Activated naive CD4-positive, alpha-beta T cell treated with anti-CD3 and anti-CD28 coated beads, Interleukin-2, amount 50 U/mL, for 24 hours (primary cell): ENCODE data around the gene NCOA4.

ENCODE experiments used
- H3K27ac Mint-ChIP-seq: one replicate; pipeline ENCODE4 v1.8.0; 2021; ENCODE audit warnings: mild to moderate bottlenecking, mixed read lengths
- H3K27me3 Mint-ChIP-seq: one replicate; pipeline ENCODE4 v1.8.0; 2021; ENCODE audit warnings: mixed read lengths
- H3K36me3 Mint-ChIP-seq: one replicate; pipeline ENCODE4 v1.8.0; 2021; ENCODE audit warnings: mixed read lengths
- H3K4me1 Mint-ChIP-seq: one replicate; pipeline ENCODE4 v1.8.0; 2021; ENCODE audit warnings: mixed read lengths
- H3K4me3 Mint-ChIP-seq: one replicate; pipeline ENCODE4 v1.8.0; 2021; ENCODE audit warnings: mild to moderate bottlenecking, mixed read lengths
- H3K9me3 Mint-ChIP-seq: one replicate; pipeline ENCODE4 v1.8.0; 2021; ENCODE audit warnings: mixed read lengths

The NCOA4 gene

GRCh38 chr10:46030091-46030937 is at the start of gene NCOA4:
NCOA4 (minus strand) TSS chr10:46030623; CDS start chr10:46016680, 13,943 bp downstream.
- Mint-ChIP-seq H3K27ac (peak within 1 kb of the TSS; percentile 99), H3K4me1 (peaks cover 48% of the 10 kb centered on the region), H3K4me3 (peak within 1 kb of the TSS; percentile 98), H3K36me3 (no peaks in the 10 kb centered on the region), H3K27me3 (no peaks in the 10 kb centered on the region), H3K9me3 (no peaks in the 10 kb centered on the region)

GRCh38 chr10:46079831-46080585 is 49.6 kb upstream of the NCOA4 start:
- H3K4me3 Mint-ChIP-seq = no peak overlapping the region

DNA sequence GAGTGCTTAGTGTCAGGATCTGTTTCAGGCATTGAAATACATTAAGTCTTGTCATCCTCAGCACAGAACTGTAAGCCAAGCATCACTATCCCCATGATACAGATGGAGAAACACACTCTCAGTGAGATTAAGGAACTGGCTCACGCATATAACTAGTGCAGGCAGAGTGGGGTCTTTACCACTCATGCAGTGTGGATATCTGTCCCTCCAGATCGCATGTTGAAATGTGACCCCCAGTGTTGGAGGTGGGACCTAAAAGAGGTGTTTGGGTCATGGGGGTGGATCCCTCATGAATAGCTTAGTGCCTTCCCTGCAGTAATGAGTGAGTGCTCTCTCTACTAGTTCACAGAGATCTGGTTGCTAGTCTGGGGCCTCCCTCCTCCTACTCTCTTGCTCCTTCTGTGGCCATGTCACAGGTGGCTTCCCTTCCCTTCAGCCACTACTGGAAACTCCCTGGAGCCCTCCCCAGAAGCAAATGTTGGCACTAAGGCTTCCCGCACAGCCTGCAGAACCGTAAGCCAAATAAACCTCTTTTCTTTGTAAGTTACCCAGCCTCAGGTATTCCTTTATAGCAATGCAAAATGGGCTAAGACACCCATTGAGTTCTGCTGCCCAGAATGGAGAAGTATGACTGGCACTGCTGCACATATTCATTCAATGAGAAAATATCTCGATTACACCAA is 47.4 kb upstream of the NCOA4 start:
- Mint-ChIP-seq H3K4me3 (no peak overlapping the region), H3K27me3 (no peaks in the 10 kb centered on the region), H3K9me3 (no peaks in the 10 kb centered on the region), H3K27ac (peak overlapping the region; percentile 70), H3K36me3 (no peaks in the 10 kb centered on the region), H3K4me1 (peaks cover 19% of the 10 kb centered on the region)

More at GRCh38 chr10:46079831-46080585, 49.6 kb upstream of the NCOA4 start:
- no peak overlapping the region for H3K27ac Mint-ChIP-seq
- no peaks in the 10 kb centered on the region for H3K9me3 Mint-ChIP-seq
- H3K36me3 Mint-ChIP-seq = no peaks in the 10 kb centered on the region
- H3K4me1 Mint-ChIP-seq = peaks cover 19% of the 10 kb centered on the region
- no peaks in the 10 kb centered on the region for H3K27me3 Mint-ChIP-seq

- H3K9me3 Mint-ChIP-seq = no peaks in the 10 kb centered on the region
- H3K27ac Mint-ChIP-seq = peak overlapping the region; percentile 17
- H3K27me3 Mint-ChIP-seq = no peaks in the 10 kb centered on the region
- no peaks in the 10 kb centered on the region for H3K36me3 Mint-ChIP-seq
- H3K4me1 Mint-ChIP-seq = peaks cover 19% of the 10 kb centered on the region
- peak overlapping the region; percentile 4 for H3K4me3 Mint-ChIP-seq
These were observed 46.7 kb upstream of the NCOA4 start for GRCh38 chr10:46077141-46077554.

DNA sequence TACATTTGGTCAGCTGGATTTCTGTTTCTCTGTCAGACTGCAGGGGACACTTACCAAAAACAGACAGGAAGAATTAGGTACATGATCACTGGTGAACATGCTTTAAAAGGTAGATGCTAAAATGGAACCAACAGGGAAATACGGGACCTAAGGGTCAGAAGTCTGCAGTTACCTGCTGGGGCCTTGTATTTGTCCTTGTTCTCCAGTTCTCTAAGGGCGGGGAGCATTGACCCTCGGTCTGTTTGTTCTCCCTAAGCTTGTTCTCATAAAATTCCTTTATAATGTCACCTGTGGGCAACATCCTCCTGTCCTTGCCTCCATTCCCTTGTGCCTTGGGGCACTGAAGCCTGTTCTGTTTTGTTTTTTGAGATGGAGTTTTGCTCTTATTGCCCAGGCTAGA is 45.4 kb upstream of the NCOA4 start:
- H3K27me3 Mint-ChIP-seq = no peaks in the 10 kb centered on the region
- no peaks in the 10 kb centered on the region for H3K9me3 Mint-ChIP-seq
- H3K4me1 Mint-ChIP-seq = peaks cover 16% of the 10 kb centered on the region
- H3K36me3 Mint-ChIP-seq = no peaks in the 10 kb centered on the region
- no peak overlapping the region for H3K27ac Mint-ChIP-seq
- no peak overlapping the region for H3K4me3 Mint-ChIP-seq

GRCh38 chr10:46074196-46074946 is 43.9 kb upstream of the NCOA4 start:
- Mint-ChIP-seq H3K36me3 (no peaks in the 10 kb centered on the region), H3K4me3 (no peak overlapping the region), H3K27me3 (no peaks in the 10 kb centered on the region), H3K27ac (no peak overlapping the region), H3K4me1 (peaks cover 22% of the 10 kb centered on the region), H3K9me3 (no peaks in the 10 kb centered on the region)

DNA sequence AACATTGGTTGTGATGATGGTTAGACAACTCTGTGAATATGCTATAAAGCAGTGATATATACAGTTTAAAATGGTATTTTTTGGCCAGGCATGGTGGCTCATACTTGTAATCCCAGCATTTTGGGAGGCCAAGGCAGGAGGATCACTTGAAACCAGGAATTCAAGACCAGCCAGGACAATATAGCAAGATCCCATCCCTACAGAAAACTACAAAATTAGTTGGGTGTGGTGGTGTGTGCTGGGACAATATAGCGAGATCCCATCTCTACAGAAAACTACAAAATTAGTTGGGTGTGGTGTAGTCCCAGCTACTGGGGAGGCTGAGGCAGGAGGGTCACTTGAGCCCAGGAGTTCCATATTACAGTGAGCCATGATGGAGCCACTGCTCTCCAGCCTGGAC is 43.1 kb upstream of the NCOA4 start:
- H3K9me3 Mint-ChIP-seq = no peaks in the 10 kb centered on the region
- H3K36me3 Mint-ChIP-seq = no peaks in the 10 kb centered on the region
- H3K27me3 Mint-ChIP-seq = no peaks in the 10 kb centered on the region
- H3K4me3 Mint-ChIP-seq = no peak overlapping the region
- peaks cover 26% of the 10 kb centered on the region for H3K4me1 Mint-ChIP-seq
- no peak overlapping the region for H3K27ac Mint-ChIP-seq

DNA sequence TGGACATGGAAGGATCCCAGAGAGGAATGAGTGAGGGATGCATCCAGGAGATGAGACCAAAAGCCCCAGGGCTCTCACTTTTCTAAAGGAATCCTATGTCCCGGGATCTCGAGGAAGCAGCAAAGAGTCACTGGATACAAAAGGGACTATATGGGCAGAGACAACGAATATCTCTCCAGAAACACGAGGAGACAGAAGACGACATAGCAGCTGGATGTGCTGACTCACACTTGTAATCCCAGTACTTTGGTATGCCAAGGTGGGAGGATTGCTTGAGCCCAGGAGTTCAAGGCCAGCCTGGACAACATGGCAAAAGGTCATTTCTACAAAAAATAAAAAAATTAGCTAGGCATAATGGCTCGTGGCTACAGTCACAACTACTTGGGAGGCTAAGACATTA is 40.3 kb upstream of the NCOA4 start:
- no peaks in the 10 kb centered on the region for H3K36me3 Mint-ChIP-seq
- H3K9me3 Mint-ChIP-seq = no peaks in the 10 kb centered on the region
- H3K27ac Mint-ChIP-seq = no peak overlapping the region
- no peak overlapping the region for H3K4me3 Mint-ChIP-seq
- peaks cover 10% of the 10 kb centered on the region for H3K4me1 Mint-ChIP-seq
- H3K27me3 Mint-ChIP-seq = no peaks in the 10 kb centered on the region

GRCh38 chr10:46069771-46070463 is 39.5 kb upstream of the NCOA4 start:
- H3K36me3 Mint-ChIP-seq = no peaks in the 10 kb centered on the region
- H3K27ac Mint-ChIP-seq = no peak overlapping the region
- no peaks in the 10 kb centered on the region for H3K9me3 Mint-ChIP-seq
- H3K27me3 Mint-ChIP-seq = no peaks in the 10 kb centered on the region
- H3K4me1 Mint-ChIP-seq = peaks cover 10% of the 10 kb centered on the region
- H3K4me3 Mint-ChIP-seq = no peak overlapping the region

GRCh38 chr10:46068905-46069304 is 38.5 kb upstream of the NCOA4 start:
- H3K4me1 Mint-ChIP-seq = peaks cover 10% of the 10 kb centered on the region
- no peaks in the 10 kb centered on the region for H3K27me3 Mint-ChIP-seq
- H3K36me3 Mint-ChIP-seq = no peaks in the 10 kb centered on the region
- H3K9me3 Mint-ChIP-seq = no peaks in the 10 kb centered on the region
- no peak overlapping the region for H3K27ac Mint-ChIP-seq
- H3K4me3 Mint-ChIP-seq = no peak overlapping the region

DNA sequence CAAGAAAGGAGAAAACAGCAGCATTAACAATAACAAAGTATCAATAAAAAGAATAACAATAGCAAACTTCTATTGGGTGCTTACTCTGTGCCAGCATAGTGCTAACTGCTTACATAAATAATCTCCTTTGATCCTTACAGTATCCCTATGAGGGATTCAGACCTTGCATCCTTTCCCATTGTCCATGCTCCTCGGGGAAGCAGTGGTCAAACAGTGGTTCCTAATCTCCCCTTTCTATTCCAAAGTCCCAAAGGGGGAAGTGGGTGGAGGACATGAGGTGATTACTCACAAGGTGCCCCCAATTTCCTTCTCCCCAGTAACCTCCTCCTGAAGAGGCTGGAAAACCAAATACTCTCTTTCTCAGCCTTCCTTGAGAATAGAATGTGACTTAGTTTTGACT is 37.7 kb upstream of the NCOA4 start:
- Mint-ChIP-seq H3K36me3 (no peaks in the 10 kb centered on the region), H3K4me3 (no peak overlapping the region), H3K27me3 (no peaks in the 10 kb centered on the region), H3K9me3 (no peaks in the 10 kb centered on the region), H3K27ac (no peak overlapping the region), H3K4me1 (peaks cover 10% of the 10 kb centered on the region)

DNA sequence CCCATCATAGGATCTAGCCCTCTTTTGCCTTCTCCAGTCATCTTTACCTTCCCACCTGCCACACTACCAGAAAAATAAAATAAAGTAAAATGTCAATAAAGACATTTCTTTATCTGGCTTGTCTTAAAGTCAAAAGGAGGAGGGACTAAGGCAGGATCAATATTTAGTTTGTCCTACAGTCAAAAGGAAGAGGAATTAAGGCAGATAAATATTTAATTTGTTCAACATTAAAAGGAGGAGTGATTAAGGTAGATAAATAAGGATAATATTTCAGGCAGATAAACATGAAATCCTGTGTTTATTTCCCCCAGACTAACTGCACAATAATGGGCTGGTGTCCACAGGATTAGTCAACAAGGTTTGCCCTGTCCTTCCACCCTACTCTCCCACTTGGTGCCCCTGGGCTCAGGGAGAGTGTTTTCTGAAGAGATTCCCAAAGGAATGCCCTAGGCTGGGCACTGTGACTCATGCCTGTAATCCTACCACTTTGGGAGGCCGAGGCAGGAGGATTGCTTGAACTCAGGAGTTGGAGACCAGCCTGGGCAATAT is 33.9 kb upstream of the NCOA4 start:
- H3K9me3 Mint-ChIP-seq = no peaks in the 10 kb centered on the region
- H3K27ac Mint-ChIP-seq = no peak overlapping the region
- no peaks in the 10 kb centered on the region for H3K27me3 Mint-ChIP-seq
- H3K4me1 Mint-ChIP-seq = peaks cover 3% of the 10 kb centered on the region
- H3K36me3 Mint-ChIP-seq = no peaks in the 10 kb centered on the region
- no peak overlapping the region for H3K4me3 Mint-ChIP-seq

DNA sequence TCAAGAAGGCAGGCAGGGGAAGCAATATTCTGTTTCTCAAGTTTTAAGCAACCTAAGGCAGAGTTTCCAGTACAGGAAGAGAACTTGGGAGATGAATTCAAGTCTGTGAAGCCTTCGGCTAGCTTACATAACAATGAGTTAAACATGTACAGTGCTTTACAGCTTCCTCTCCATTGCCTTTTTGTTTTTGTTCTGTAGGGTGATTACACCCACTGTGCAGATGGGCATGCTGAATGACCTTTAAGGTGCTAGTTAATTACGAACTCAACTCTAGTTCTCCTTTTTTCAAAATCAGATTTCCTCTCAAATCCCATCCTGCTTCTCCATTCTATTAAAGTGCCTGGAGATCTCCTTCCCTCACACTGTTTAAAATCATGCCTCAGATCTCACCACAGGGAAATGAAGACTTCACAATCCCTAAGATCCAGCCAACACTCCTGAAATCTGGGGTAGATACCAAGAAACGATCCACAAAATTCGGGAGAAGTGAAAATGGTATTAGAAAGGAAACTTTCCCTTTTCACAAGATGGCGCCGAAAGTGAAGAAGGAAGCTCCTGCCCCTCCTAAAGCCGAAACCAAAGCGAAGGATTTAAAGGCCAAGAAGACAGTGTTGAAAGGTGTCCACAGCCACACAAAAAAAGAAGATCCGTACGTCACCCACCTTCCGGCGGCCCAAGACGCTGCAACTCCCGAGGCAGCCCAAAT is 32.5 kb upstream of the NCOA4 start:
- no peak overlapping the region for H3K4me3 Mint-ChIP-seq
- H3K36me3 Mint-ChIP-seq = no peaks in the 10 kb centered on the region
- H3K4me1 Mint-ChIP-seq = no peaks in the 10 kb centered on the region
- no peaks in the 10 kb centered on the region for H3K27me3 Mint-ChIP-seq
- H3K27ac Mint-ChIP-seq = no peak overlapping the region
- no peaks in the 10 kb centered on the region for H3K9me3 Mint-ChIP-seq

- Mint-ChIP-seq H3K36me3 (peaks cover 2% of the 10 kb centered on the region), H3K27ac (no peak overlapping the region), H3K4me1 (no peaks in the 10 kb centered on the region), H3K27me3 (no peaks in the 10 kb centered on the region), H3K4me3 (no peak overlapping the region), H3K9me3 (no peaks in the 10 kb centered on the region)
These were observed 30.3 kb upstream of the NCOA4 start for GRCh38 chr10:46060706-46061105.
